Neutrophil (primary cell): ENCODE measurements around the gene PTPRG.

Experiments
- H3K27ac ChIP-seq: fragments of 200-600 bp; sonication (generic); 2 replicates; pipeline ENCODE4 v1.5.1; 2016; ENCODE audit warnings: mild to moderate bottlenecking, moderate library complexity
- H3K27me3 ChIP-seq: fragments of 200-600 bp; sonication (generic); 2 replicates; pipeline ENCODE4 v1.6.0; 2016; ENCODE audit warnings: mild to moderate bottlenecking
- H3K36me3 ChIP-seq: fragments of 200-600 bp; sonication (generic); 2 replicates; pipeline ENCODE4 v1.5.1; 2017
- H3K4me1 ChIP-seq, 2 experiments: fragments of 200-600 bp in 1 of 2; sonication (generic) in 1 of 2; 1 replicate in 1 of 2; 2 replicates in 1 of 2; pipeline versions ENCODE4 v1.5.1 to v1.6.1; 2013 to 2016; ENCODE audit warnings: low read depth in 1 of 2, low read length in 1 of 2, mild to moderate bottlenecking in 1 of 2, moderate library complexity in 1 of 2; ENCODE audit not compliant: control insufficient read depth in 1 of 2, insufficient read depth in 1 of 2
- H3K4me3 ChIP-seq, 2 experiments: fragments of 200-600 bp in 1 of 2; sonication (generic) in 1 of 2; 1 replicate in 1 of 2; 2 replicates in 1 of 2; pipeline ENCODE4 v1.5.1; 2013 to 2016; ENCODE audit warnings: low read depth in 1 of 2, low read length in 1 of 2, mild to moderate bottlenecking in 1 of 2, moderate library complexity in 1 of 2
- H3K9me3 ChIP-seq: fragments of 200-600 bp; sonication (generic); 2 replicates; pipeline ENCODE4 v1.5.1; 2016
- TF ChIP-seq, protein P1 (sequence below): fragments of 200-600 bp; sonication (generic); IDR thresholded peaks from 2 replicates; pipeline ENCODE4 v1.5.1; 2016; ENCODE audit warnings: antibody characterized with exemption

PTPRG gene

DNA sequence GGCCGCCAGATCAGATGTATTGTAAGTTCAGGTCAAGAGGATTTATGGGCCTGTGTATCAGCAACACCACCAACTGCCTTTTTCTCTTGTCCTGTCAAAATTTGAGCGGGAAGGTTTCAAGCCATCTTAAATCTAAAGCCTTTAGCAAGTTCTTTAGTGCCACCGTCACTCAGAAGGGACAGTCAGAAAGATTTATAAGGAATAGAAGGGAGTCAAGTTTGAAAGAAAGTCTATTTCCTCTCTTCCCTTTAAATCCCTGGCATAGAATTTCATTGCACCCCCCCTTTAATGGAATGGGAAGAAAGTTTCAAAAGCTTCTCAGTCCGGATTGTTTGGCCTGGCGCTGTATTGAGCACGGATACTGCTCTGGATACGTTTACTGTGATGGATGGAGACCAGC is 452.6 kb downstream of the PTPRG start:
- TF ChIP-seq, protein P1, sequence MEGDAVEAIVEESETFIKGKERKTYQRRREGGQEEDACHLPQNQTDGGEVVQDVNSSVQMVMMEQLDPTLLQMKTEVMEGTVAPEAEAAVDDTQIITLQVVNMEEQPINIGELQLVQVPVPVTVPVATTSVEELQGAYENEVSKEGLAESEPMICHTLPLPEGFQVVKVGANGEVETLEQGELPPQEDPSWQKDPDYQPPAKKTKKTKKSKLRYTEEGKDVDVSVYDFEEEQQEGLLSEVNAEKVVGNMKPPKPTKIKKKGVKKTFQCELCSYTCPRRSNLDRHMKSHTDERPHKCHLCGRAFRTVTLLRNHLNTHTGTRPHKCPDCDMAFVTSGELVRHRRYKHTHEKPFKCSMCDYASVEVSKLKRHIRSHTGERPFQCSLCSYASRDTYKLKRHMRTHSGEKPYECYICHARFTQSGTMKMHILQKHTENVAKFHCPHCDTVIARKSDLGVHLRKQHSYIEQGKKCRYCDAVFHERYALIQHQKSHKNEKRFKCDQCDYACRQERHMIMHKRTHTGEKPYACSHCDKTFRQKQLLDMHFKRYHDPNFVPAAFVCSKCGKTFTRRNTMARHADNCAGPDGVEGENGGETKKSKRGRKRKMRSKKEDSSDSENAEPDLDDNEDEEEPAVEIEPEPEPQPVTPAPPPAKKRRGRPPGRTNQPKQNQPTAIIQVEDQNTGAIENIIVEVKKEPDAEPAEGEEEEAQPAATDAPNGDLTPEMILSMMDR: no peak
- Histone ChIP-seq H3K4me3 (no peak overlapping the region), H3K27me3 (no peaks in the 10 kb centered on the region), H3K4me1 (no peaks in the 10 kb centered on the region), H3K9me3 (no peaks in the 10 kb centered on the region), H3K27ac (no peak overlapping the region), H3K36me3 (no peaks in the 10 kb centered on the region)

DNA sequence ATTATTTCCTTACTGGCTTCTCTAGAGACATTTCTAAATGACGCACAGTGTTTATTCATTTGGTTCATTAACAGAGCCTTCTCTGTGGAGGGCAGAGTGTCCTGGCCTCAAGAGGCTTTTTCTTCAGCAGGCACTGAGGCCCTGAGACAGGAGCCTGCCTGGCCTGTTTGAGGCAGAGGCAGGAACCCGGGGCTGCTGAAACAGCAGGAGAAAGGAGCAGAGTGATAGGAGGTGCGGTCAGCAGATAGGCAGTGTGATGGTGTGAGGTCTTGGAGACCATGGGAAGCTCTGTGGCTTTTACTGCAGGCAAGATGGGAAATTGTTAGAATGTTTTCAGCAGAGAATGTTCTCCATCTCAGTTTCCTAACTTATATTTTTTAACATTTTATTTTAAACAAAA is 453.7 kb downstream of the PTPRG start:
- Histone ChIP-seq H3K4me1 (no peaks in the 10 kb centered on the region), H3K4me3 (no peak overlapping the region), H3K9me3 (no peaks in the 10 kb centered on the region), H3K27me3 (no peaks in the 10 kb centered on the region), H3K36me3 (no peaks in the 10 kb centered on the region), H3K27ac (no peak overlapping the region)
- TF ChIP-seq, protein P1: no peak

DNA sequence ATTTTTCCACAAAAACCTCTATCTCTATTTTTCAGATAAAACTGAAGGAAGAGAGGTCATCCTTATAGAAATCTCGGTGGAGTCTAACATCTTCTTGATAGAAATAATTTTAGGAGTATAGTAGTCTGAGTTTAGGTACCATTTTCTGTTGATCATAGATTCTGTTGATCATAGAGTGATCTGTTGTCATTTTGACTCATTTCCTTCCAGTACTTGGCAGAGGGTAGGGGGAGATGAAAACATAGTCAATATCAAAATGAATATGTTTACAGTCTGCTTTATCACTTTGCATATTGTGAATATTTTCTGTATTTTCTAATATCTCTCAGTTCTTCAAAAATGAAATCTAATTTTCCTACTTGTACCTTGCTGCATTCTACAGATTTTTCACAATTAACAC is 458.5 kb downstream of the PTPRG start:
- H3K27ac ChIP-seq: no peak overlapping the region
- H3K36me3 ChIP-seq: no peaks in the 10 kb centered on the region
- H3K9me3 ChIP-seq: no peaks in the 10 kb centered on the region
- H3K4me1 ChIP-seq: no peaks in the 10 kb centered on the region
- TF ChIP-seq, protein P1: no peak
- H3K4me3 ChIP-seq: no peak overlapping the region
- no peaks in the 10 kb centered on the region for H3K27me3 ChIP-seq

DNA sequence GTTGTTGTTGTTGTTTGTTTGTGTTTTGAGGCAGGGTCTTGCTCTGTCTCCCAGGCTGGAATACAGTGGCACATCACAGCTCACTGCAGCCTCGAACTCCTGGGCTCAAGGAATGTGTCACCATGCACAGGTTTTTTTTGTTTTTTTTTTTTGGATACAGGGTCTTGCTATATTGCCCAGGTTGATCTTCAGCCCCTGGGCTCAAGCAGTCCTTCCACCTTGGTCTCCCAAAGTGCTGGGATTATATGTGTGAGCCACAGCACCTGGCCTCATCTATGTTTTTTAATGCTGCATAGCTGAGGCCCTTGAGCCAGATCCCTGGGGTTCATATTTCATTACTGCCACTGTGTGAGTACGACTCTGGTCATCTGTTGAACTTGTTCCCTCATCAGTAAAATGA is 459.3 kb downstream of the PTPRG start:
- TF ChIP-seq, protein P1: no peak

DNA sequence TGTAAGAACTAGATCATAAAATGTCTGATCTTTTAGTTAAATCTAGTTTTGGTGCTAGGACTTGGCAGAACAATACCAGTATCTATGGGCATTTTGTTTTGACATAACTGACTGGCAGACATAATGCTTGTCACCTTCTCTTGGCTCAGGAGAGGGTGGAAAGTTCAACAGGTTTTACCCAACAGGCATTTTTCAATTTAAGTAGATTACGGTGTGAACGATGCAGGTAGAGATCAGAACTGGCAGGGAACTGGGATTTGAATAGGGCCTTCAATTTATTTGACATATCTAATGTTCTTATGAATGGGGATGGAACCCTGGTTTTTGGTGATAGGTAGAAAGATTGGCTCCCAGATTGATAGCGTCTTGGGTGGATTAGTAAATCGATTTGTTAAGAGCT is 460.9 kb downstream of the PTPRG start:
- Histone ChIP-seq H3K36me3 (no peaks in the 10 kb centered on the region), H3K9me3 (no peaks in the 10 kb centered on the region), H3K4me3 (no peak overlapping the region), H3K27ac (no peak overlapping the region), H3K4me1 (no peaks in the 10 kb centered on the region), H3K27me3 (no peaks in the 10 kb centered on the region)
- TF ChIP-seq, protein P1: no peak

More for the DNA sequence above, 459.3 kb downstream of the PTPRG start:
- Histone ChIP-seq H3K27me3 (no peaks in the 10 kb centered on the region), H3K9me3 (no peaks in the 10 kb centered on the region), H3K4me1 (no peaks in the 10 kb centered on the region), H3K4me3 (no peak overlapping the region), H3K27ac (no peak overlapping the region), H3K36me3 (no peaks in the 10 kb centered on the region)

DNA sequence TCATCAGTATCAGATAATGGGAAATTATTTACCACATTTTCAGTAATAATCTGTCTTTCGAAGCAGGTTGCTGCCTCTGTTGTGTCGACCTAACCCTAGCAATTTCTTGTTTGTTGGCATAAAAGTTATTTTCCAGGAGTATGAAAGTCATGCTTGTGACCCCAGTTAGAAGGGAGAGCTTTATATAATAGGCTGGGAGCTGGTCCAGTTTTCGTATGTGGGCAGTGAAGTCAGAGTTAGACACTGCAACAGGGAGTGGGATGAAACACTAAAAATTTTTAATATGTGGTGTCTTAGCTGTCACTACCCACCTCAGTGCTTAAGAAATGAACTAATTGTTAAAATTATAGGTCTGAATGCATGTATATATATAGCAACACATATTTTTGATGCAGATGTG is 463.5 kb downstream of the PTPRG start:
- Histone ChIP-seq H3K27me3 (no peaks in the 10 kb centered on the region), H3K9me3 (no peaks in the 10 kb centered on the region), H3K4me3 (no peak overlapping the region), H3K27ac (no peak overlapping the region), H3K4me1 (no peaks in the 10 kb centered on the region), H3K36me3 (no peaks in the 10 kb centered on the region)
- TF ChIP-seq, protein P1: no peak
